Cortex of kidney (tissue), 1 donor: ENCODE results near the gene ADAMTSL3.
"Not testable (repeated sequence)": the region's sequence is repeated elsewhere in the genome, so short reads cannot be mapped to it uniquely, and the experiment has no call there.

Source experiments
- DNase-seq: peaks from one replicate; lab custom pipeline; 2025; lab: John Stamatoyannopoulos, UW

The ADAMTSL3 gene

GRCh38 chr15:83698294-83698693 lies 44.4 kb downstream of the ADAMTSL3 start:
- DNase-seq: no peak

- DNase-seq: no peak
Measured at GRCh38 chr15:83699028-83699427, 45.1 kb downstream of the ADAMTSL3 start.

- DNase-seq: no peak
Measured at GRCh38 chr15:83700082-83700481, 46.2 kb downstream of the ADAMTSL3 start.

- not testable (repeated sequence) for DNase-seq
Measured at GRCh38 chr15:83702314-83702713, 48.4 kb downstream of the ADAMTSL3 start.

GRCh38 chr15:83708328-83708727 lies 54.4 kb downstream of the ADAMTSL3 start:
- no peak for DNase-seq

GRCh38 chr15:83709241-83709640 lies 55.3 kb downstream of the ADAMTSL3 start:
- DNase-seq: no peak

GRCh38 chr15:83709811-83710210 lies 55.9 kb downstream of the ADAMTSL3 start:
- no peak for DNase-seq

GRCh38 chr15:83710452-83710851 lies 56.5 kb downstream of the ADAMTSL3 start:
- no peak for DNase-seq

GRCh38 chr15:83711236-83711635 lies 57.3 kb downstream of the ADAMTSL3 start:
- no peak for DNase-seq

- no peak for DNase-seq
Measured at GRCh38 chr15:83713242-83713641, 59.3 kb downstream of the ADAMTSL3 start.

- no peak for DNase-seq
Measured at GRCh38 chr15:83714939-83715628, 61.2 kb downstream of the ADAMTSL3 start.

- DNase-seq: no peak
Measured at GRCh38 chr15:83716605-83717004, 62.7 kb downstream of the ADAMTSL3 start.

- DNase-seq: no peak
Measured at GRCh38 chr15:83717010-83717409, 63.1 kb downstream of the ADAMTSL3 start.

- no peak for DNase-seq
Measured at GRCh38 chr15:83720468-83720867, 66.5 kb downstream of the ADAMTSL3 start.

GRCh38 chr15:83721031-83721430 lies 67.1 kb downstream of the ADAMTSL3 start:
- DNase-seq: no peak

- no peak for DNase-seq
Measured at GRCh38 chr15:83721981-83722380, 68.1 kb downstream of the ADAMTSL3 start.

GRCh38 chr15:83723216-83723615 lies 69.3 kb downstream of the ADAMTSL3 start:
- DNase-seq: no peak

- DNase-seq: no peak
Measured at GRCh38 chr15:83732196-83732595, 78.3 kb downstream of the ADAMTSL3 start.

GRCh38 chr15:83732770-83733169 lies 78.8 kb downstream of the ADAMTSL3 start:
- no peak for DNase-seq

GRCh38 chr15:83733206-83733605 lies 79.3 kb downstream of the ADAMTSL3 start:
- DNase-seq: no peak

GRCh38 chr15:83733691-83734090 lies 79.8 kb downstream of the ADAMTSL3 start:
- no peak for DNase-seq

- no peak for DNase-seq
Measured at GRCh38 chr15:83734487-83734886, 80.6 kb downstream of the ADAMTSL3 start.

GRCh38 chr15:83739629-83740028 lies 85.7 kb downstream of the ADAMTSL3 start:
- DNase-seq: no peak

- no peak for DNase-seq
Measured at GRCh38 chr15:83745771-83746170, 91.8 kb downstream of the ADAMTSL3 start.
